ENCODE data around the gene CDK10.
"Not testable (repeated sequence)": the region's sequence is repeated elsewhere in the genome, so short reads cannot be mapped to it uniquely, and the experiment has no call there.

GRCh38 chr16:89667000-89667399 lies 19.5 kb upstream of the CDK10 start:
- TF ChIP-seq POLR2AphosphoS5 (IDR thresholded peaks at IDR 0.05; ENCODE audit: borderline replicate concordance, low read depth, low read length); FOXP2 (optimal IDR thresholded peaks at IDR 0.05; ENCODE audit: control extremely low read depth, extremely low read length, insufficient read depth): not testable (repeated sequence)

All from SK-N-MC (cell line).